IMR-90 (cell line): ENCODE results near the gene GRIN2A. TPM values are rescaled to one million over a fixed set of nuclear protein-coding genes. Genes with fewer than 3 reads are reported as not detected.

ENCODE experiments used
- ATAC-seq: fragments of 200-7000 bp; cut with Tn5 transposase; 2 replicates; pipeline ENCODE4 v1.9.1; 2020; ENCODE audit warnings: low read depth, mild to moderate bottlenecking, moderate library complexity
- BruUV-seq: library from RNA; stranded (reverse); fragments of 400-500 nt; replicated peaks from 2 replicates; lab custom pipeline; 2021; lab: Mats Ljungman, UMichigan
- CTCF ChIA-PET: fragments of 300-600 bp; formaldehyde crosslinking; extraction: SDS; loops from one replicate; lab custom pipeline; 2021; ENCODE audit warnings: antibody characterized with exemption; lab: Yijun Ruan, JAX
- POLR2A ChIA-PET: fragments of 300-600 bp; sonication (Branson Sonifier 250); formaldehyde crosslinking; loops from one replicate; lab custom pipeline; 2022; ENCODE audit warnings: antibody characterized with exemption; ENCODE audit not compliant: unreplicated experiment; lab: Charles Lee
- DNase-seq: peaks from one replicate; pipeline ENCODE4 v3.0.0; 2013
- H2AFZ ChIP-seq: replicated peaks from 2 replicates; pipeline ENCODE3; 2013; ENCODE audit warnings: low read length, mild to moderate bottlenecking; ENCODE audit not compliant: poor library complexity
- H2AK5ac ChIP-seq: 2 replicates; pipeline ENCODE4 v1.6.1; 2013; ENCODE audit warnings: low read depth, low read length, inconsistent platforms
- H2AK9ac ChIP-seq: replicated peaks from 2 replicates; pipeline ENCODE3; 2013; ENCODE audit warnings: mild to moderate bottlenecking, low read depth, low read length, moderate library complexity; ENCODE audit not compliant: poor library complexity
- H2BK120ac ChIP-seq: 2 replicates; pipeline ENCODE4 v1.6.1; 2013; ENCODE audit warnings: low read depth, low read length, inconsistent platforms
- H2BK15ac ChIP-seq: 3 replicates; pipeline ENCODE4 v1.6.1; 2013; ENCODE audit warnings: low read depth, low read length, inconsistent platforms
- H2BK20ac ChIP-seq: 2 replicates; pipeline ENCODE4 v1.6.1; 2013; ENCODE audit warnings: low read depth, mild to moderate bottlenecking, inconsistent platforms, low read length, moderate library complexity
- H2BK5ac ChIP-seq: 2 replicates; pipeline ENCODE4 v1.6.1; 2013; ENCODE audit warnings: mild to moderate bottlenecking, low read depth, low read length, inconsistent platforms; ENCODE audit not compliant: poor library complexity, severe bottlenecking
- H3K14ac ChIP-seq: replicated peaks from 2 replicates; pipeline ENCODE4 v1.6.1; 2013; ENCODE audit warnings: low read depth, low read length, inconsistent platforms
- H3K18ac ChIP-seq: 2 replicates; pipeline ENCODE4 v1.6.1; 2013; ENCODE audit warnings: low read depth, low read length, control low read depth
- H3K23ac ChIP-seq: 2 replicates; pipeline ENCODE4 v1.6.1; 2013; ENCODE audit warnings: low read depth, low read length, inconsistent platforms
- H3K27ac ChIP-seq: 2 replicates; pipeline ENCODE4 v1.5.1; 2013; ENCODE audit warnings: mild to moderate bottlenecking, control low read depth, low read length; ENCODE audit not compliant: insufficient read depth
- H3K27me3 ChIP-seq: 2 replicates; pipeline ENCODE4 v1.6.1; 2013; ENCODE audit warnings: low read length; ENCODE audit not compliant: control insufficient read depth, insufficient read depth
- H3K36me3 ChIP-seq: 2 replicates; pipeline ENCODE4 v1.6.1; 2013; ENCODE audit warnings: low read length, mixed read lengths; ENCODE audit not compliant: control insufficient read depth, insufficient read depth
- H3K4ac ChIP-seq: 2 replicates; pipeline ENCODE4 v1.6.1; 2013; ENCODE audit warnings: low read depth, low read length, inconsistent platforms
- H3K4me1 ChIP-seq: 2 replicates; pipeline ENCODE4 v1.6.1; 2013; ENCODE audit warnings: low read length, mixed read lengths; ENCODE audit not compliant: control insufficient read depth, insufficient read depth
- H3K4me2 ChIP-seq: 2 replicates; pipeline ENCODE4 v1.6.1; 2013; ENCODE audit warnings: low read depth, mild to moderate bottlenecking, control low read depth, low read length, moderate library complexity
- H3K4me3 ChIP-seq: 2 replicates; pipeline ENCODE4 v1.5.1; 2013; ENCODE audit warnings: low read depth, mild to moderate bottlenecking, control low read depth, low read length, moderate library complexity; ENCODE audit not compliant: insufficient read depth
- H3K56ac ChIP-seq: 2 replicates; pipeline ENCODE4 v1.6.1; 2013; ENCODE audit warnings: low read length, inconsistent platforms; ENCODE audit not compliant: insufficient read depth; ENCODE audit errors: extremely low read depth
- H3K79me1 ChIP-seq, 2 experiments: 2 replicates each; pipeline ENCODE4 v1.6.1; 2013; ENCODE audit warnings: low read length in 2 of 2, inconsistent platforms in 1 of 2, low read depth in 1 of 2
- H3K9ac ChIP-seq: 2 replicates; pipeline ENCODE4 v1.6.1; 2013; ENCODE audit warnings: low read depth, low read length, control low read depth
- H3K9me1 ChIP-seq: 2 replicates; pipeline ENCODE4 v1.6.1; 2013; ENCODE audit warnings: low read length, inconsistent platforms; ENCODE audit not compliant: insufficient read depth
- H3K9me3 ChIP-seq: 2 replicates; pipeline ENCODE4 v1.6.1; 2013; ENCODE audit warnings: low read length; ENCODE audit not compliant: control insufficient read depth, insufficient read depth
- H4K20me1 ChIP-seq: 2 replicates; pipeline ENCODE4 v1.6.1; 2013; ENCODE audit warnings: low read length, inconsistent platforms; ENCODE audit not compliant: insufficient read depth
- H4K5ac ChIP-seq: 2 replicates; pipeline ENCODE4 v1.6.1; 2013; ENCODE audit warnings: mild to moderate bottlenecking, low read depth, low read length, control low read depth
- H4K8ac ChIP-seq, 2 experiments: 2 replicates each; pipeline ENCODE4 v1.6.1; 2013; ENCODE audit warnings: low read depth in 2 of 2, low read length in 2 of 2, control low read depth in 1 of 2, inconsistent platforms in 1 of 2
- H4K91ac ChIP-seq: 2 replicates; pipeline ENCODE4 v1.6.1; 2013; ENCODE audit warnings: low read depth, low read length, inconsistent platforms; ENCODE audit not compliant: insufficient read depth
- BHLHE40 ChIP-seq: fragments of 150-350 bp; IDR thresholded peaks from 2 replicates; pipeline ENCODE4 v1.6.1; 2016; ENCODE audit warnings: mild to moderate bottlenecking, low read depth, low read length
- CEBPB ChIP-seq: IDR thresholded peaks from 2 replicates; pipeline ENCODE4 v1.6.1; 2012; ENCODE audit warnings: low read depth, low read length, improper control_type of control experiment
- CHD1 ChIP-seq: IDR thresholded peaks from 2 replicates; pipeline ENCODE4 v1.6.1; 2012; ENCODE audit warnings: low read depth, low read length, improper control_type of control experiment
- CTCF ChIP-seq: conservative IDR thresholded peaks from 2 replicates; pipeline ENCODE4 v1.5.1; 2012; ENCODE audit warnings: mild to moderate bottlenecking, low read depth, low read length, improper control_type of control experiment
- ELK1 ChIP-seq: fragments of 150-350 bp; IDR thresholded peaks from 2 replicates; pipeline ENCODE4 v1.6.1; 2016; ENCODE audit warnings: low read depth, mild to moderate bottlenecking, low read length, moderate library complexity, borderline replicate concordance
- FOS ChIP-seq: fragments of 150-350 bp; IDR thresholded peaks from 2 replicates; pipeline ENCODE4 v1.6.1; 2016; ENCODE audit warnings: low read depth, low read length
- MAFK ChIP-seq: IDR thresholded peaks from 2 replicates; pipeline ENCODE4 v1.6.1; 2012; ENCODE audit warnings: low read depth, low read length, improper control_type of control experiment
- MAZ ChIP-seq: IDR thresholded peaks from 2 replicates; pipeline ENCODE4 v1.6.1; 2012; ENCODE audit warnings: low read depth, mild to moderate bottlenecking, low read length, improper control_type of control experiment, moderate library complexity, borderline replicate concordance
- MXI1 ChIP-seq: IDR thresholded peaks from 2 replicates; pipeline ENCODE4 v1.6.1; 2012; ENCODE audit warnings: low read depth, mild to moderate bottlenecking, low read length, moderate library complexity, borderline replicate concordance
- NFE2L2 ChIP-seq: fragments of 150-350 bp; IDR thresholded peaks from 2 replicates; pipeline ENCODE4 v1.6.1; 2016; ENCODE audit warnings: low read depth, mild to moderate bottlenecking, low read length
- POLR2A ChIP-seq: IDR thresholded peaks from 2 replicates; pipeline ENCODE4 v1.6.1; 2012; ENCODE audit warnings: mild to moderate bottlenecking, low read depth, low read length
- RAD21 ChIP-seq: IDR thresholded peaks from 2 replicates; pipeline ENCODE4 v1.6.1; 2012; ENCODE audit warnings: low read length, improper control_type of control experiment
- RCOR1 ChIP-seq: IDR thresholded peaks from 2 replicates; pipeline ENCODE4 v1.6.1; 2012; ENCODE audit warnings: mild to moderate bottlenecking, low read length, improper control_type of control experiment; ENCODE audit not compliant: insufficient replicate concordance
- RFX5 ChIP-seq: IDR thresholded peaks from 2 replicates; pipeline ENCODE4 v1.8.0; 2012; ENCODE audit warnings: low read depth, mild to moderate bottlenecking, low read length, moderate library complexity
- SMC3 ChIP-seq: fragments of 150-350 bp; IDR thresholded peaks from 2 replicates; pipeline ENCODE4 v1.6.1; 2016; ENCODE audit warnings: low read depth, mild to moderate bottlenecking, antibody characterized with exemption, low read length, moderate library complexity
- USF2 ChIP-seq: fragments of 150-350 bp; IDR thresholded peaks from 2 replicates; pipeline ENCODE4 v1.6.1; 2017; ENCODE audit warnings: mild to moderate bottlenecking, antibody characterized with exemption, low read length, low read depth
- WGBS, 2 experiments: methylation state at CpG; one replicate each; pipeline versions ENCODE4 v1.1.5 to v1.1.7; 2013; ENCODE audit warnings: missing lambda C conversion rate in 2 of 2; ENCODE audit not compliant: insufficient read length in 1 of 2; ENCODE audit errors: extremely low coverage in 2 of 2; 5-methylcytosine and 5-hydroxymethylcytosine counted together
- dilution Hi-C: fragments of 300-500 bp; cut with HindIII; formaldehyde crosslinking; loops from one replicate; pipeline ENCODE4 v1.14.3; 2018; ENCODE audit warnings: low sequenced_read_pairs; ENCODE audit not compliant: unreplicated experiment
- in situ Hi-C: fragments of 300-500 bp; cut with MboI; formaldehyde crosslinking; loops from 3 replicates; pipeline ENCODE4 v1.14.3; 2019; ENCODE audit warnings: low sequenced_read_pairs, inconsistent platforms, mixed read lengths
- intact Hi-C: fragments of 100-400 bp; cut with micrococcal nuclease; formaldehyde crosslinking; loops from 2 replicates; pipeline ENCODE4 v1.10.0; 2022
- polyA plus RNA-seq, 3 experiments: library from polyadenylated mRNA; depleted of rRNA; stranded (reverse); fragments of >200 nt; gene quantifications; 2 replicates each; pipeline ENCODE4 v1.2.3, GENCODE V29; 2012; ENCODE audit warnings: low replicate concordance in 1 of 3
- total RNA-seq: library from RNA; depleted of rRNA; stranded (reverse); fragments of >200 nt; gene quantifications from 2 replicates; pipeline ENCODE4 v1.2.3, GENCODE V29; 2012

Gene GRIN2A
- total and polyA plus RNA-seq, 2 of the 4 experiments (the other 2 are of a cell fraction) = under 0.01 TPM; not detected in 1

- WGBS, 2 experiments = no CpG with 5 or more reads among the region's 9 CpGs
- Histone ChIP-seq H3K79me1 (no peaks in the 10 kb centered on the region), H4K91ac (no peak overlapping the region), H3K18ac (no peak overlapping the region), H3K9me3 (peaks cover 10% of the 10 kb centered on the region; the same call in 1 of the 2 replicates), H3K27me3 (no peaks in the 10 kb centered on the region), H3K9me1 (no peaks in the 10 kb centered on the region), H3K9ac (no peak overlapping the region), H3K36me3 (no peaks in the 10 kb centered on the region), H2BK120ac (no peak overlapping the region), H2BK15ac (no peak overlapping the region), H4K8ac (no peak overlapping the region), H4K20me1 (no peaks in the 10 kb centered on the region), H2AK9ac (no peak overlapping the region), H2AFZ (no peak overlapping the region), H3K14ac (no peak overlapping the region), H3K4me2 (no peak overlapping the region), H3K56ac (no peak overlapping the region), H3K4me3 (no peak overlapping the region), H2BK20ac (no peak overlapping the region), H2AK5ac (no peak overlapping the region), H3K27ac (no peak overlapping the region), H4K5ac (no peak overlapping the region), H3K4ac (no peak overlapping the region), H2BK5ac (no peak overlapping the region), H3K23ac (no peak overlapping the region), H3K4me1 (no peaks in the 10 kb centered on the region)
- no peak for DNase-seq
- no TSS peak for BruUV-seq
- intact Hi-C loops = no loop called here
- ATAC-seq = no peak
- POLR2A ChIA-PET = no interaction called here
- dilution Hi-C loops = no loop called here
- no peak for TF ChIP-seq CEBPB
- no peak for TF ChIP-seq USF2
- no peak for TF ChIP-seq FOS
- TF ChIP-seq MAFK = no peak
- TF ChIP-seq BHLHE40 = no peak
- TF ChIP-seq ELK1 = no peak
- TF ChIP-seq RCOR1 = no peak
- TF ChIP-seq MXI1 = no peak
- no peak for TF ChIP-seq MAZ
- no peak for TF ChIP-seq CTCF
- TF ChIP-seq CHD1 = no peak
- TF ChIP-seq NFE2L2 = no peak
- TF ChIP-seq RFX5 = no peak
- TF ChIP-seq RAD21 = no peak
- TF ChIP-seq SMC3 = no peak
- no peak for TF ChIP-seq POLR2A
- in situ Hi-C loops = no loop called here
- CTCF ChIA-PET = no interaction called here
These were observed 296.8 kb downstream of the GRIN2A start for GRCh38 chr16:9885467-9885866.
